ENCODE results near the gene BBS7. TPM values are rescaled to one million over a fixed set of nuclear protein-coding genes. Genes with fewer than 3 reads are reported as not detected.
A peak's percentile ranks its signal among the peaks of the same experiment; 100 is the strongest.

Gene BBS7
- total and polyA plus RNA-seq, 2 donors (not counting 3 experiments of a cell fraction or from before 2014, with no cell fraction given), result 20.0 to 21.7 TPM

GRCh38 chr4:121790976-121791375 is 79.3 kb downstream of the BBS7 start:
- Histone ChIP-seq H3K9me1 (replicated peaks; ENCODE audit: control insufficient read depth, extremely low read depth, insufficient read depth, low read length) (no peaks in the 10 kb centered on the region), H4K20me1 (replicated peaks; ENCODE audit: control insufficient read depth, extremely low read depth, insufficient read depth, low read length) (no peaks in the 10 kb centered on the region), H2AFZ (ENCODE audit: low read depth, low read length) (no peak overlapping the region), H3K9me3 (replicated peaks; ENCODE audit: control insufficient read depth, insufficient read depth, low read length) (no peaks in the 10 kb centered on the region), H3K36me3 (ENCODE audit: control insufficient read depth in 2 of 2, extremely low read depth in 1 of 2, insufficient read depth in 2 of 2, low read length in 2 of 2) (no peaks in the 10 kb centered on the region), H3K27ac (ENCODE audit: insufficient read depth, low read depth, low read length) (peak overlapping the region; percentile 64), H3K4me2 (ENCODE audit: insufficient read depth, low read length) (peak overlapping the region; percentile 72), H3K9ac (replicated peaks; ENCODE audit: extremely low read depth, insufficient read depth, low read length) (no peak overlapping the region), H3K79me2 (ENCODE audit: control insufficient read depth, insufficient read depth, low read length) (no peaks in the 10 kb centered on the region), H3K27me3 (ENCODE audit: control insufficient read depth in 2 of 2, insufficient read depth in 2 of 2, low read length in 2 of 2) (no peaks in the 10 kb centered on the region), H3K4me3 (replicated peaks in 1 of 3; ENCODE audit: insufficient read depth in 1 of 3, low read depth in 1 of 3, low read length in 3 of 3) (no peak overlapping the region), H3K4me1 (ENCODE audit: control insufficient read depth, extremely low read depth, insufficient read depth, low read length) (peaks cover 18% of the 10 kb centered on the region)
- DNase-seq (ENCODE audit: low read depth, low spot score) (no peak), FAIRE-seq (peak; percentile 37)
- no TSS peak for BruUV-seq (replicated peaks)
- intact Hi-C loops (cut with micrococcal nuclease) (loop anchor here (1.0 kb wide), 1 partner anchor 32 kb away; the partner anchor contains the start of gene CCNA2), dilution Hi-C loops (cut with MboI; ENCODE audit: extremely low pct_ligation_motif_present, low sequenced_read_pairs) (no loop called here)
- no peak for TF ChIP-seq CTCF (IDR thresholded peaks at IDR 0.05; ENCODE audit: extremely low read depth in 1 of 2, insufficient read depth in 1 of 2, low read depth in 1 of 2, low read length in 2 of 2)
- no peak for TF ChIP-seq JUN (IDR thresholded peaks at IDR 0.05; ENCODE audit: borderline replicate concordance, insufficient read depth, insufficient read length, low read depth)
- no peak for TF ChIP-seq MYC (IDR thresholded peaks at IDR 0.05; ENCODE audit: low read depth, low read length)
- TF ChIP-seq FOS (IDR thresholded peaks at IDR 0.05; ENCODE audit: borderline replicate concordance, insufficient read depth, low read length), result no peak
- TF ChIP-seq, protein P1, sequence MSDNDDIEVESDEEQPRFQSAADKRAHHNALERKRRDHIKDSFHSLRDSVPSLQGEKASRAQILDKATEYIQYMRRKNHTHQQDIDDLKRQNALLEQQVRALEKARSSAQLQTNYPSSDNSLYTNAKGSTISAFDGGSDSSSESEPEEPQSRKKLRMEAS (IDR thresholded peaks at IDR 0.05; ENCODE audit: insufficient read depth, insufficient read length), result no peak
- TF ChIP-seq POLR2AphosphoS5 (IDR thresholded peaks at IDR 0.05; ENCODE audit: insufficient read depth, low read depth, low read length), result no peak
- TF ChIP-seq GATA2 (IDR thresholded peaks at IDR 0.05; ENCODE audit: insufficient read depth, insufficient read length, low read depth, low read length), result no peak
- TF ChIP-seq POLR2A (IDR thresholded peaks at IDR 0.05; ENCODE audit: low read depth, low read length), result no peak
- no peak for TF ChIP-seq EZH2 (IDR thresholded peaks at IDR 0.05; ENCODE audit: borderline replicate concordance, low read depth, low read length, severe bottlenecking)
- ChIA-PET POLR2A (no interaction called here), CTCF (interaction anchor here (1.7 kb wide), 1 partner anchor 26 kb away, joined by 10 read pairs; the partner anchor contains the start of gene SMIM43)
